ENCODE results near the gene TSPAN3.

- TF ChIP-seq, protein P1, sequence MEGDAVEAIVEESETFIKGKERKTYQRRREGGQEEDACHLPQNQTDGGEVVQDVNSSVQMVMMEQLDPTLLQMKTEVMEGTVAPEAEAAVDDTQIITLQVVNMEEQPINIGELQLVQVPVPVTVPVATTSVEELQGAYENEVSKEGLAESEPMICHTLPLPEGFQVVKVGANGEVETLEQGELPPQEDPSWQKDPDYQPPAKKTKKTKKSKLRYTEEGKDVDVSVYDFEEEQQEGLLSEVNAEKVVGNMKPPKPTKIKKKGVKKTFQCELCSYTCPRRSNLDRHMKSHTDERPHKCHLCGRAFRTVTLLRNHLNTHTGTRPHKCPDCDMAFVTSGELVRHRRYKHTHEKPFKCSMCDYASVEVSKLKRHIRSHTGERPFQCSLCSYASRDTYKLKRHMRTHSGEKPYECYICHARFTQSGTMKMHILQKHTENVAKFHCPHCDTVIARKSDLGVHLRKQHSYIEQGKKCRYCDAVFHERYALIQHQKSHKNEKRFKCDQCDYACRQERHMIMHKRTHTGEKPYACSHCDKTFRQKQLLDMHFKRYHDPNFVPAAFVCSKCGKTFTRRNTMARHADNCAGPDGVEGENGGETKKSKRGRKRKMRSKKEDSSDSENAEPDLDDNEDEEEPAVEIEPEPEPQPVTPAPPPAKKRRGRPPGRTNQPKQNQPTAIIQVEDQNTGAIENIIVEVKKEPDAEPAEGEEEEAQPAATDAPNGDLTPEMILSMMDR (IDR thresholded peaks at IDR 0.05; ENCODE audit: low read depth, low read length, missing input control): no peak
- TF ChIP-seq GABPA (IDR thresholded peaks at IDR 0.05 in 1 of 2, conservative IDR thresholded peaks at IDR 0.05 in 1 of 2) (no peak), REST (IDR thresholded peaks at IDR 0.05) (no peak), EGR1 (IDR thresholded peaks at IDR 0.05; ENCODE audit: low read depth in 2 of 2) (no peak), YY1 (IDR thresholded peaks at IDR 0.05) (no peak), FOXA1 (IDR thresholded peaks at IDR 0.05) (no peak), SP1 (IDR thresholded peaks at IDR 0.05) (no peak), RAD21 (IDR thresholded peaks at IDR 0.05) (no peak), RXRA (IDR thresholded peaks at IDR 0.05) (no peak), ZBTB33 (IDR thresholded peaks at IDR 0.05) (no peak), MAX (IDR thresholded peaks at IDR 0.05) (no peak), JUND (IDR thresholded peaks at IDR 0.05) (no peak), HNF4G (IDR thresholded peaks at IDR 0.05) (no peak)
These were observed 27.0 kb upstream of the TSPAN3 start for GRCh38 chr15:77097921-77098320.

Data from liver (tissue), 3 donors.